HCT116 (cell line): ENCODE measurements around the gene NFIA.

Experiments used
- EZH2 ChIP-seq: fragments of 200-600 bp; sonication (generic); IDR thresholded peaks from 2 replicates; pipeline ENCODE4 v1.6.1; 2017; ENCODE audit warnings: antibody characterized with exemption, mixed run types
- EZH2phosphoT487 ChIP-seq: fragments of 200-600 bp; IDR thresholded peaks from 2 replicates; pipeline ENCODE4 v1.6.1; 2018; ENCODE audit warnings: antibody characterized with exemption, borderline replicate concordance
- POLR2A ChIP-seq: IDR thresholded peaks from 2 replicates; pipeline ENCODE4 v1.7.0; 2011; ENCODE audit warnings: borderline replicate concordance; ENCODE audit not compliant: insufficient read depth, insufficient read length; ENCODE audit errors: extremely low read depth
- RAD21 ChIP-seq: IDR thresholded peaks from 2 replicates; pipeline ENCODE4 v1.6.1; 2012; ENCODE audit warnings: low read depth, mild to moderate bottlenecking
- SP1 ChIP-seq: IDR thresholded peaks from 2 replicates; pipeline ENCODE4 v1.6.1; 2012; ENCODE audit warnings: low read depth
- TF ChIP-seq, protein P1 (sequence below): IDR thresholded peaks from 2 replicates; pipeline ENCODE4 v1.6.1; 2012; ENCODE audit warnings: low read depth
- TF ChIP-seq, protein P2 (sequence below), 3 experiments: fragments of 200-600 bp in 1 of 3; sonication (generic) in 1 of 3; IDR thresholded peaks in 2 of 3; conservative IDR thresholded peaks in 1 of 3; 2 replicates each; pipeline ENCODE4 v1.5.1; 2012 to 2017; ENCODE audit warnings: low read depth in 2 of 3, low read length in 2 of 3, antibody characterized with exemption in 1 of 3, borderline replicate concordance in 1 of 3, control low read depth in 1 of 3, mild to moderate bottlenecking in 1 of 3, mixed read lengths in 1 of 3, mixed run types in 1 of 3, moderate library complexity in 1 of 3; ENCODE audit not compliant: insufficient read depth in 1 of 3

DNA sequence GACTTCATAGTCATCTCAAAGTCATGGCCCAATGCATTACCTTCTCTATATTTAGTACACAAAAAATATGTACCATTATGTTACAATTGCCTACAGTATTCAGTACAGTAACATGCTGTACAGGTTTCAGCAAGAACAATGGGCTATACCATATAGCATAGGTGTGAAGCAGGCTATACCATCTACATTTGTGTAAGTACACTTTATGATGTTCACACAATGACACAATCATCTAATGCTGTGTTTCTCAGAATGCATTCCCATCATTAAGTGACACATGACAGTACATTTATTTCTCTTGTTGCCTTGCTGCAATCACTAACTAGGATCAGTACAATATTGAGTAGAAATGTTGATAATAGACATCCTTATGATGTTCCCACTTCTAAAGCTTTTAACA lies 46.5 kb upstream of the NFIA start:
- TF ChIP-seq, protein P1, sequence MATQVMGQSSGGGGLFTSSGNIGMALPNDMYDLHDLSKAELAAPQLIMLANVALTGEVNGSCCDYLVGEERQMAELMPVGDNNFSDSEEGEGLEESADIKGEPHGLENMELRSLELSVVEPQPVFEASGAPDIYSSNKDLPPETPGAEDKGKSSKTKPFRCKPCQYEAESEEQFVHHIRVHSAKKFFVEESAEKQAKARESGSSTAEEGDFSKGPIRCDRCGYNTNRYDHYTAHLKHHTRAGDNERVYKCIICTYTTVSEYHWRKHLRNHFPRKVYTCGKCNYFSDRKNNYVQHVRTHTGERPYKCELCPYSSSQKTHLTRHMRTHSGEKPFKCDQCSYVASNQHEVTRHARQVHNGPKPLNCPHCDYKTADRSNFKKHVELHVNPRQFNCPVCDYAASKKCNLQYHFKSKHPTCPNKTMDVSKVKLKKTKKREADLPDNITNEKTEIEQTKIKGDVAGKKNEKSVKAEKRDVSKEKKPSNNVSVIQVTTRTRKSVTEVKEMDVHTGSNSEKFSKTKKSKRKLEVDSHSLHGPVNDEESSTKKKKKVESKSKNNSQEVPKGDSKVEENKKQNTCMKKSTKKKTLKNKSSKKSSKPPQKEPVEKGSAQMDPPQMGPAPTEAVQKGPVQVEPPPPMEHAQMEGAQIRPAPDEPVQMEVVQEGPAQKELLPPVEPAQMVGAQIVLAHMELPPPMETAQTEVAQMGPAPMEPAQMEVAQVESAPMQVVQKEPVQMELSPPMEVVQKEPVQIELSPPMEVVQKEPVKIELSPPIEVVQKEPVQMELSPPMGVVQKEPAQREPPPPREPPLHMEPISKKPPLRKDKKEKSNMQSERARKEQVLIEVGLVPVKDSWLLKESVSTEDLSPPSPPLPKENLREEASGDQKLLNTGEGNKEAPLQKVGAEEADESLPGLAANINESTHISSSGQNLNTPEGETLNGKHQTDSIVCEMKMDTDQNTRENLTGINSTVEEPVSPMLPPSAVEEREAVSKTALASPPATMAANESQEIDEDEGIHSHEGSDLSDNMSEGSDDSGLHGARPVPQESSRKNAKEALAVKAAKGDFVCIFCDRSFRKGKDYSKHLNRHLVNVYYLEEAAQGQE = no peak
- TF ChIP-seq POLR2A (no peak), EZH2phosphoT487 (no peak), RAD21 (no peak), SP1 (no peak), EZH2 (no peak)
- TF ChIP-seq, protein P2, sequence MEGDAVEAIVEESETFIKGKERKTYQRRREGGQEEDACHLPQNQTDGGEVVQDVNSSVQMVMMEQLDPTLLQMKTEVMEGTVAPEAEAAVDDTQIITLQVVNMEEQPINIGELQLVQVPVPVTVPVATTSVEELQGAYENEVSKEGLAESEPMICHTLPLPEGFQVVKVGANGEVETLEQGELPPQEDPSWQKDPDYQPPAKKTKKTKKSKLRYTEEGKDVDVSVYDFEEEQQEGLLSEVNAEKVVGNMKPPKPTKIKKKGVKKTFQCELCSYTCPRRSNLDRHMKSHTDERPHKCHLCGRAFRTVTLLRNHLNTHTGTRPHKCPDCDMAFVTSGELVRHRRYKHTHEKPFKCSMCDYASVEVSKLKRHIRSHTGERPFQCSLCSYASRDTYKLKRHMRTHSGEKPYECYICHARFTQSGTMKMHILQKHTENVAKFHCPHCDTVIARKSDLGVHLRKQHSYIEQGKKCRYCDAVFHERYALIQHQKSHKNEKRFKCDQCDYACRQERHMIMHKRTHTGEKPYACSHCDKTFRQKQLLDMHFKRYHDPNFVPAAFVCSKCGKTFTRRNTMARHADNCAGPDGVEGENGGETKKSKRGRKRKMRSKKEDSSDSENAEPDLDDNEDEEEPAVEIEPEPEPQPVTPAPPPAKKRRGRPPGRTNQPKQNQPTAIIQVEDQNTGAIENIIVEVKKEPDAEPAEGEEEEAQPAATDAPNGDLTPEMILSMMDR (IDR thresholded peaks at IDR 0.05 in 2 of 3, conservative IDR thresholded peaks at IDR 0.05 in 1 of 3; ENCODE audit: borderline replicate concordance in 1 of 3, insufficient read depth in 1 of 3, low read depth in 2 of 3, low read length in 2 of 3) = no peak
